Adipose tissue (tissue), 3 donors: ENCODE measurements around the gene TNNI3. TPM values are rescaled to one million over a fixed set of nuclear protein-coding genes. Genes with fewer than 3 reads are reported as not detected.
"Not testable (repeated sequence)": the region's sequence is repeated elsewhere in the genome, so short reads cannot be mapped to it uniquely, and the experiment has no call there.

ENCODE experiments used
- H3K27ac ChIP-seq: one replicate; pipeline ENCODE4 v1.5.1; 2013; ENCODE audit warnings: low read depth, low read length
- WGBS, 3 donors: extraction: QIAGEN DNeasy Blood & Tissue Kit; methylation state at CpG; one replicate each; pipeline ENCODE4 v1.1.7; 2013; 5-methylcytosine and 5-hydroxymethylcytosine counted together
- polyA plus RNA-seq, 3 donors: library from polyadenylated mRNA; stranded (reverse); fragments of 200-250 nt; gene quantifications; one replicate each; pipeline ENCODE4 v1.2.3, GENCODE V29; 2013
- donor health status: healthy with polysubstance abuse.
- donor health status: Bipolar disorder and iron deficiency.
- donor health status: healthy.

The TNNI3 gene
- polyA plus RNA-seq, result 10 to 100 TPM in 1 of 3 donors, 1 to 10 TPM in 1, under 1 TPM in 1; 0.21 to 30.8 (median 1.1) TPM

- whole genome bisulfite sequencing, 3 donors, result 29 to 42% (median 35%) methylated on average over 31 to 39 of the region's 39 CpGs
- H3K27ac ChIP-seq, result no peak within 1 kb of the TSS
Observed at GRCh38 chr19:55157064-55157908, at the start of gene TNNI3. Gene TNNI3 (minus strand): TSS chr19:55157732. CDS start chr19:55157589, 143 bp downstream.

- 15 to 32% (median 20%) methylated on average over 29 of the region's 29 CpGs for WGBS, 3 donors
- no peak overlapping the region for H3K27ac ChIP-seq
Observed at GRCh38 chr19:55206664-55207500, 49.4 kb upstream of the TNNI3 start.

GRCh38 chr19:55202199-55202598, 44.7 kb upstream of the TNNI3 start:
- H3K27ac ChIP-seq, result not testable (repeated sequence)
- WGBS, 3 donors, result 65 to 75% (median 65%) methylated on average over 10 of the region's 10 CpGs

GRCh38 chr19:55199620-55200204, 42.2 kb upstream of the TNNI3 start:
- H3K27ac ChIP-seq, result no peak overlapping the region
- WGBS, 3 donors, result 54 to 75% (median 63%) methylated on average over 5 of the region's 5 CpGs

GRCh38 chr19:55198651-55199050, 41.1 kb upstream of the TNNI3 start:
- WGBS, 3 donors, result 56 to 75% (median 60%) methylated on average over 5 of the region's 5 CpGs
- H3K27ac ChIP-seq, result no peak overlapping the region

GRCh38 chr19:55197528-55197927, 40.0 kb upstream of the TNNI3 start:
- WGBS, 3 donors, result 64 to 76% (median 64%) methylated on average over 4 of the region's 4 CpGs
- H3K27ac ChIP-seq, result no peak overlapping the region

GRCh38 chr19:55196803-55197202, 39.3 kb upstream of the TNNI3 start:
- H3K27ac ChIP-seq, result no peak overlapping the region
- WGBS, 3 donors, result 84 to 90% (median 85%) methylated on average over 10 of the region's 10 CpGs

- WGBS, 3 donors, result 64 to 81% (median 66%) methylated on average over 12 of the region's 12 CpGs
- H3K27ac ChIP-seq, result no peak overlapping the region
Observed at GRCh38 chr19:55193481-55193880, 35.9 kb upstream of the TNNI3 start.

GRCh38 chr19:55189403-55189835, 31.9 kb upstream of the TNNI3 start:
- H3K27ac ChIP-seq, result no peak overlapping the region
- WGBS, 3 donors, result 57 to 64% (median 62%) methylated on average over 15 of the region's 15 CpGs

- 41 to 61% (median 47%) methylated on average over 8 of the region's 8 CpGs for WGBS, 3 donors
- no peak overlapping the region for H3K27ac ChIP-seq
Observed at GRCh38 chr19:55188625-55189024, 31.1 kb upstream of the TNNI3 start.

GRCh38 chr19:55186080-55186479, 28.5 kb upstream of the TNNI3 start:
- H3K27ac ChIP-seq, result no peak overlapping the region
- WGBS, 3 donors, result 81 to 83% (median 82%) methylated on average over 12 of the region's 12 CpGs

- 69 to 77% (median 72%) methylated on average over 20 of the region's 20 CpGs for WGBS, 3 donors
- no peak overlapping the region for H3K27ac ChIP-seq
Observed at GRCh38 chr19:55181740-55182139, 24.2 kb upstream of the TNNI3 start.

GRCh38 chr19:55179606-55180484, 22.3 kb upstream of the TNNI3 start, which contains the start of gene SYT5:
Gene SYT5 (minus strand): TSS chr19:55180289. CDS start chr19:55179041, 1,248 bp downstream.
- WGBS, 3 donors, result 1 to 3% (median 2%) methylated on average over 52 to 68 of the region's 68 CpGs
- no peak within 1 kb of the TSS for H3K27ac ChIP-seq

GRCh38 chr19:55178781-55179599, 21.5 kb upstream of the TNNI3 start:
- no peak overlapping the region for H3K27ac ChIP-seq
- 3 to 5% (median 4%) methylated on average over 61 of the region's 61 CpGs for WGBS, 3 donors

- 30 to 37% (median 35%) methylated on average over 2 of the region's 2 CpGs for WGBS, 3 donors
- no peak overlapping the region for H3K27ac ChIP-seq
Observed at GRCh38 chr19:55176076-55176475, 18.5 kb upstream of the TNNI3 start.

GRCh38 chr19:55175117-55175867, 17.8 kb upstream of the TNNI3 start:
- 47 to 64% (median 51%) methylated on average over 43 of the region's 43 CpGs for WGBS, 3 donors
- H3K27ac ChIP-seq, result no peak overlapping the region
